GM18526 (cell line): ENCODE data around the gene PCED1A.

ENCODE experiments used
- POLR2A ChIP-seq: IDR thresholded peaks from 3 replicates; pipeline ENCODE4 v1.6.1; 2011; ENCODE audit not compliant: insufficient read length; ENCODE audit errors: extremely low read depth

The PCED1A gene, protein sequence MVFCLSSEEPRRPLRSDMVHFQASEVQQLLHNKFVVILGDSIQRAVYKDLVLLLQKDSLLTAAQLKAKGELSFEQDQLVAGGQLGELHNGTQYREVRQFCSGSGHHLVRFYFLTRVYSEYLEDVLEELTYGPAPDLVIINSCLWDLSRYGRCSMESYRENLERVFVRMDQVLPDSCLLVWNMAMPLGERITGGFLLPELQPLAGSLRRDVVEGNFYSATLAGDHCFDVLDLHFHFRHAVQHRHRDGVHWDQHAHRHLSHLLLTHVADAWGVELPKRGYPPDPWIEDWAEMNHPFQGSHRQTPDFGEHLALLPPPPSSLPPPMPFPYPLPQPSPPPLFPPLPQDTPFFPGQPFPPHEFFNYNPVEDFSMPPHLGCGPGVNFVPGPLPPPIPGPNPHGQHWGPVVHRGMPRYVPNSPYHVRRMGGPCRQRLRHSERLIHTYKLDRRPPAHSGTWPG

DNA sequence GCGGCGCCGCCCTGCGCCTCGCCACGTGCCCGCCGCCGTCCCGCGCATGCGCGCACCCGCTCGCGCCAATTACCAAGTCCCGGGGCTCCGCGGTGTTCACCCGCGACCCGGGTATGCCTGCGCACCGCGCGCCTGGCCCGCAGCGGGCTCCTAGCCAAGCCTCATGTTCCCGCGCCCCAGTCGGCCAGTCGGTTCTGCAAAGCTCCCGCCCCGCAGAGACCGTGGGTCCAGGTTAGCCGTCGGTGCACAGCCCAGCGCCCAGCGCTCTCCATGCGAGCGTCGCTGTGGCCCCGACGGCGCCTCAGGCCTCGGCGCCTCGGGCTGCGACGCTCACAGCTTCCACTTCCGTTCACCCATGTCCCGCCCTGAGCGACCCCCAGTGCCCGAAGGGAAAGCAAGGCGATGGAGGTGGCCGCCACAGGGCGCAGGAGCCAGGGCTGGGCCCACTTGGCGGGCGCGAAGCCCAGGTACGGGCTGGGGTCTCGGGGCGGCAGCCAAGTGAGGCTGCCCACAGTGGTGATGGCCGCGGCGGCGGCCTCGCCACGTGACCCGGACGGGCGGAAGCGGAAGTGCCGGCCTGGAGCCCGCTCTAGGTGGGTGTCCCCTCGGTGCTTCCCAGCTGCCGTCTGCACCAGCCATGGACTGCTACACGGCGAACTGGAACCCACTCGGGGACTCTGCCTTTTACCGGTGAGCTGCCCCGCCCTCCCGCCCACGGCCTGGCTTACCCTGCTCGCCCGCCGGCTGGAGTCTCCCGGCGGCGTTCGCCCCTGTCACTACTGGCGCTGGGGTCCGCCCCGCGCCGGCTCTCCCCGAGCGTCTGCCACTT is at the start of gene PCED1A, which contains the start of gene VPS16:
PCED1A (minus strand) TSS at position 518 of the 829 bp plus-strand sequence. CDS start 743 bp downstream, outside the sequence.
VPS16 (plus strand) TSS at position 608 of the 829 bp plus-strand sequence; CDS start at position 638, 30 bp downstream.
- peak; percentile 74 for TF ChIP-seq POLR2A

DNA sequence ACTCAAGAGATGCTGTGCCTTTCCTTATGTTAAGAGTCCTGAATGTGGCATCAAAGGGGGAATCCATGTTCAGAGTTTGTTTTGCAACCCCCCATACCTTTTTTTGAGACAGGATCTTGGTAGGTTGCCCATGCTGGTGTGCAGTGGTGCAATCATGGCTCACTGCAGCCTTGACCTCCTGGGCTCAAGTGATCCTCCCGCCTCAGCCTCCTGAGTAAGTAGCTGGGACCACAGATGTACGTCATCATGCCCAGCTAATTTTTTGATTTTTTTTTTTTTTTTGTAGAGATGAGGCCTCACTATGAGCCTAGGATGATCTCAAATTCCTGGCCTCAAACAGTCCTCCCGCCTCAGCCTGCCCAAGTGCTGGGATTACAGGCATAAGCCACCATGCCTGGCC is 49.3 kb upstream of the PCED1A start:
- no peak for TF ChIP-seq POLR2A

DNA sequence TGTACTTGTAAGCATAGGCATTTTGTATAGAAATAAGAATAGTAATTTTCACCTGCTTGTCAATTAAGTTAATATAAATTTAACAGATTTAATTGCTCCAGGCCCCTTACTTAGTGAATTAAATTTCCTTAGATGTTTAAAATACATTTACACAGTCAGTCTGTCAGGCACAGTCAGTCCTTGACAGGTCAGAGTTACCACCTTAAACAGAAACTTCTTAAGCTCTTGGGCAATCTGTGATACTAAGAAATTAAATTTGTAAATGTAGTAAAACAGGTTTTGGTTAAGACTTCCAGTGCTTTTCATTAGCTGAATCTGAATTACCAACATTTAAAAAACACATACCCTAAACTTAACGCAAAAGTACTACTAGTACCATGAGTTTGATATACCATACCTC is 48.8 kb upstream of the PCED1A start:
- no peak for TF ChIP-seq POLR2A

DNA sequence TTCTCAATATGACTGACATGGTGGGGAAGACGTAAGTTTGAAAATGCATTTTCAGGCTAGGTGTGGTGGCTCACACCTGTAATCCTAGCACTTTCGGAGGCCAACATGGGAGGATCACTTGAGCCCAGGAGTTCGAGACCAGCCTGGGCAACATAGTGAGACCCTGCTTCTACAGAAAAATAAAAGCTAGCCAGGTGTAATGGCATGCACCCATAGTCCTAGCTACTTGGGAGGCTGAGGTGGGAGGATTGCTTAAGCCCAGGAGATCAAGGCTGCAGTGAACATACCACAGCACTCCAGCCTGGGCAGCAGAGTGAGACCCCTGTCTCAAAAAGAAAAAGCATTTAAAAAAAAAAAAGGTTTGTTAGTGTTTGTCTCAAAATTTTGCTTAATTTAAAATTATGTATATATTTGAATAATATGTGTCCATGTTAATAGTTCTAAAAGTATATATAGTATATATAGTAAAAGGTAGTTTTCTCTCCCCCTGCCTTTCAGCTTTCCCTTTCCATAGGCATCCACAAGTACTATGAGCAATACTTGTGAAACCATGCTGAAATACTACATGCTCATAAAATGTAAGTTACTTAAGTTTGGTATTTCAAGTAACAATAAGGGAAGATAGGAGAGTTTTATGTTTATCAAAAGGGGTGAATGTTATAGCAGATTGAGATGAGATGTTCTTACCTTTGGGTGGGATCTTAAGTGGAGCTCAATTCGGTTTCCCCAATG is 47.9 kb upstream of the PCED1A start:
- no peak for TF ChIP-seq POLR2A

DNA sequence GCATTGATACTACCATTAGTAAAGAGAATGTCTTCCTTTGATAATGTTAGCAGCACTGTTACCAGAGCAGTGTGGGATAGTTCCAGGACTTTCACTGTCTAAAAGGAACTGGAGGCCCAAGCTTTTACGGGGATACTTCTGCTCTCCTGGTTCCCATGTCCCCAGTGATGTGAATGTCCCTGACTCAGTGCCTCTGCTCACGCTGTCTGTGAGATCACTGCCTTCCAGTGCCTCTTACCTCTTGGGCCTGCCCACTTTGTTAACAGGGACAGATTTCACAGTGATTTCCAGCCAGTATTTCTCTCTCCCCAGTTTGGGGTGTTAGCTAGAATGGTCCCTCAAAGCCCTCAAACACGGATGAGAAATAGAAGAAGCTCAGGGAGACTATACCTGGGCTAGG is 47.3 kb upstream of the PCED1A start:
- TF ChIP-seq POLR2A = no peak

DNA sequence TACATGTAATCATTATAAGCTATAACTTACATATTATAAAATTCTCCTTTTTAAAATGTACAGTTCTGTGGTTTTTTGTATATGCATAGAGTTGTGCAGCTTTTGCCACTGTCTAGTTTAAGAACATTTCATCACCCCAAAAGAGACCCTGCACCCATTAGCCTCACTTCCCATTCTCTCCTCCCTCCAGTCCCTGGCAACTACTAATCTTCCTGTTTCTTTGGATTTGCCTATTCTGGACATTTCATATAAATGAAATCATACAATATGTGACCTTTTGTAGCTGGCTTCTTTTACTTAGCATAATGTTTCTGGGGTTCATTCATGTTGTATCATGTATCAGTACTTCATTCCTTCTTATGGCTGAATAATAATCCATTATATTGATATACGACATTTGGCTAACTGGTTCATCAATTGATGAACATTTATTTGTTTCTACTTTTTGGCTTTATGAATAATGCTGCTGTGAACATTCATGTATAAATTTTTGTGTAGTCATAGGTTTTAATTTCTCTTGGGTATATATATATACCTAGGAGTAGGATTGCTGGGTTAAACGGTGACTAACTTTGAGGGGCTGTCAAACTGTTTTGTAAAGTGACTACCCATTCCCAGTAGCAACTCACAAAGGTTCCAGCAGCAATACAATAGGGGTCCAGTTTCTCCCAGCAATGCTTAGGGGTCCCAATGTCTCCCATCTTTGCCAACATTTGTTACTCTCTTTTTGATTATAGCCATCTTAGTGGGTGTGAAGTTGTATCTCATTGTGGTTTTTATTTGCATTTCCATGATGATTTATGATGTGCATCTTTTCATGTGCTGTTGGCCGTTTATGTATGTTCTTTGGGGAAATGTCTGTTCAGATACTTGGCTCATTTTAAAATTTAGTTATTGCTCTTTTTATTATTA is 43.5 kb upstream of the PCED1A start:
- no peak for TF ChIP-seq POLR2A

DNA sequence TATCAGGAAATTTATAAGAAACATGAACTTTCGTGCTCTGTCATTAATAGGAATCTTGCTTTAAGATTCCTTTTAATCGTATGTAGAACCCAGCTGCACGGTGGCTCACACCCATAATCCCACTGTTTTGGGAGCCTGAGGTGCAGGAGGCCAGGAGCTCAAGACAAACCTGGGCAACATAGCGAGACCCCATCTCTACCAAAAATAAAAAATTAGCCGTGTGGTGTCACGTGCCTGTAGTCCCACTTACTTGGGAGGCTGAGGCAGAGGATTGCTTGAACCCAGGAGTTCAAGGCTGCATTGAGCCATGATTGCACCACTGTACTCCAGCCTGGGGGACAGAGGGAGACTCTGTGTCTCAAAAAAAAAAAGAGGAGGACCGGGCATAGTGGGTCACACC is 40.2 kb upstream of the PCED1A start:
- TF ChIP-seq POLR2A = no peak

DNA sequence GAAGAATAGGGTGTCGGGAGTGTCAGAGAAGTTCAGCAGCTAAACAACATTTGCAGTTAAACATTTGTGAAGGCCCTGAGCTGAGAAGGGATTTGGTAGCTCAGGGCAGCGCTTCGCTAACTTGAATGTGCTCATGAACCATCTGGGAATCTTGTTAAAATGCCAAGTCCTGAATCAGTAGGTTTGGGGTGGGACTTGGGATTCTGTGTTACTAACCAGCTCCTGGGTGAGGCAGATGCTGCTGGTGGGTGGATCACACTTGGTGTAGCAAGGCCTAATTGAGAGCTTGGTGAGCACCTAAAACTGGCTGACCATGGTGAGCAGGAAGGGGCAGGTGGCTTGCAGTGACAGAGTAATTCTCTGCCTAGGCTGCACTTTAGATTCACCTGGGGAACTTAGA is 38.7 kb upstream of the PCED1A start:
- no peak for TF ChIP-seq POLR2A

DNA sequence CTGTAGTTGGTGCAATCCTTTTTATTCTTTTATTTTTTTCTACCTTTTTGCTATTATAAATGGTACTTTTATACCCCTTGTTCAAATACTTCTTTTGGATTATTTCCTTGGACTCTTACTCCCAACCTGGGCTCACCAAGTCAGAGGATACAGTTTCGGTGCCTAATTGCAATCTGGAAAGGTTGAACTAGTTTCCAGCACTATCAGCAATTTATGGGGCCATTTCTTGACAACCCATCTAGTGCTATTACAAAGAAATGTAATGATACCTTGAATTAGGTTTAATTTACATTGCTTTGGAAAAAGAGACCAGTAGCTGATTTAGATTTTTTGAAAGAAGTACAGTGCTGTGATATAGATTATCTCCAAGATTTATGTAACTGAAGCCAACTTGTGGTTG is 38.1 kb upstream of the PCED1A start:
- TF ChIP-seq POLR2A = no peak

DNA sequence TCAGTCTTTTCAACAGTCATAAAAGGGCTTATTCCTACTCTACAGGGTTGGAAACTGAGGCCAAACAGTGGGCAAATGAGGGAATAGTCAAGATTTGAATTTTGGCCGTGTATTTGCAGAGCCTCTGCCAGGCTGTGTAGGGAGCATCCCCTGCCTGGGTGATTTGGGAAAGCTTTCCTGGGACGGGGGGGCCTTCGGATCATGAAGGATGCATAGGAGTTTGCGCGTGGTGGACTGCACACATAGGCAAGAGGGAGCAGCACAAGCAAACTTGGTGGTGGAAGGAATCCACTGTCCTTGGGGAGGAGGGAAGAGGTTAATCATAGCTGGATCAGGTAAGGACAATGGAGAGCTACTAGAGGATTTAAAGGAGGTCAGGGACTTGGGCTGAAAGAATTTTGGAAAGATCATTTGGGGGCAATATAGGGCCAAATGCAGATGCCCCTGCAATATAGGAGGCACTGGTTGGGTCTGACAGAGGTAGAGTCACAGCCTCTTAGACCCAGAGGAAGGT is 35.3 kb upstream of the PCED1A start:
- TF ChIP-seq POLR2A = no peak

DNA sequence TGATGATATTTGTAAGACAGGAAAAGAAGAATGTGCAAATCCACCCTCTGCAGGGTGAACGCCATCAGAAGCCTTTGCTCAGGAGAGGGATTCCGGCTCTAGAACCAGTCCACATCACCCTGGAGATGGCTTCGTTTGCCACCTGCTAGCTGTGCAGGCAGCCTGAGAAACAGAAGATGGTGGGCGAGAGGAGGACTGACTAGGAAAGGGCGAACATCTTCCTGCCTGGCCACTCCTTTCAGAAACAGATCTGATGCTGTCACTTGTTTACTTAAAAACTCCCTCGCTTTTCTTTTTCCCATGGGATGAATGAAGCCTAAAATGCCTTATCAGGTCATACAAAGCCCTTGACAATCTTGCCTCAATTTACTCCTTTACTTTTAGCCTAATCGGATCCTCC is 34.0 kb upstream of the PCED1A start:
- TF ChIP-seq POLR2A = no peak

DNA sequence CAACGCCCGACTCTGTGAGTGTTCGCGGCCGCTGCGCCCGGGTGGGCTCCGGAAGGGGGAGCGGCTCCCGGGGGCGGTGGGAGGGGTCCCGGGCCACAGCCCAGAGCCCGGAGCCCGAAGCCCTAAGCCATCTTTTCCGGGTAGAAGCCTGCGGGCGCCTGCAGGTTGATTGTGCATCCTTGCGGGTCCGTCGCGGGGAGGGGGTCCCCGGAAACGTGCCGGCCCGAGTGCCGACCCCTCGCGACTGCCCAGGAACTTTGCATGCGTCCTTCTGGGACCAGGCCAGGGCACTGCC is 33.2 kb upstream of the PCED1A start:
- TF ChIP-seq POLR2A = no peak

DNA sequence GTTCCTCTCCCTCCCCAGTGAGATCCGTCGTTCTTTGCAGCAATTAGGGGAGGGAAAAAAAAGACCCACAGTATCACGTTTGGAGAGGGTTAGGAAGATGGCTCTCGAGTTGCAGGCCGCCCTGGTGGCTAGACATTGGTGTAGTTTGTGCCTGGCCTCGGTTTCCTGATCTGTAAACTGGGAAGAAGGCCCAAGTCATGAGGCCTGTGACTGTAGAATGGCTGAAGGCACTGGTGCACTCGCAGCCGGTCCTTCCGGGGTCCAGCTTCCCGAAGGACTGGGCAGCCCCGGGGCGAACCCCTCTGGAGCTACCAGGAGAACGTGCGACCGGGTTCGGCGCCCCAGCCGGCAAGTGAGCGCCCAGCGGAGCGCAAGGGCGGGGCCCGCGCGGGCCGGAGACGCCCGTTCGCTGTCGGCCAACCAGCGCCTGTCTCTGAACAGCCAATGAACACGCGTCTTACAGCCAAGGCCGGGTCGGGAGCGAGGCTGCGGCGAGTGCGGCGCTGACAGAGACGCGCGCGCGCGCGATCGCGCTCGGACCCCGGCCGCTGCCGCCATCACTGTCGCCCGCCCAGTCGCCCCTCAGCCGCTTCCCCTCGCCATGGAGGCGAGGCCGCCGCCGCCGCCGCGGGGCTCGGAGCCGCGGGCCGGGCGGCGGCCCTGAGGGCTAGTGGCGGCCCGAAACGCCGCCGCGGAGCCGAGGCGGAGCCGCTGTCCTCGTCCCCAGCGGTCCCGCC is 32.7 kb upstream of the PCED1A start, which contains the start of gene PTPRA:
PTPRA (plus strand) TSS at position 472 of the 737 bp plus-strand sequence. CDS start 90,797 bp downstream, outside the sequence.
- TF ChIP-seq POLR2A = peak; percentile 98
